IPS-18c (cell line): ENCODE measurements around the gene CTAG2.

Experiments used
- H3K4me3 ChIP-seq: 2 replicates; pipeline ENCODE4 v1.7.0; 2013; ENCODE audit warnings: low read depth, mild to moderate bottlenecking, low read length, moderate library complexity; ENCODE audit not compliant: insufficient read depth
- H3K9me3 ChIP-seq: one replicate; pipeline ENCODE4 v1.6.1; 2013; ENCODE audit warnings: mild to moderate bottlenecking, low read length, moderate library complexity; ENCODE audit not compliant: control insufficient read depth, insufficient read depth

Gene CTAG2

GRCh38 chrX:154605566-154605965, 47.8 kb downstream of the CTAG2 start:
- peaks cover 7% of the 10 kb centered on the region for H3K9me3 ChIP-seq
- H3K4me3 ChIP-seq = no peak overlapping the region

GRCh38 chrX:154603438-154604430, 49.6 kb downstream of the CTAG2 start:
- H3K4me3 ChIP-seq = no peak overlapping the region; the same call in 1 of the 2 replicates
- peaks cover 7% of the 10 kb centered on the region for H3K9me3 ChIP-seq

- no peak overlapping the region; the same call in 1 of the 2 replicates for H3K4me3 ChIP-seq
- H3K9me3 ChIP-seq = peaks cover 11% of the 10 kb centered on the region
These were observed 50.5 kb downstream of the CTAG2 start for GRCh38 chrX:154602766-154603437.

GRCh38 chrX:154602226-154602625, 51.2 kb downstream of the CTAG2 start:
- H3K9me3 ChIP-seq = peaks cover 16% of the 10 kb centered on the region

More at GRCh38 chrX:154602226-154602625, 51.2 kb downstream of the CTAG2 start:
- no peak overlapping the region for H3K4me3 ChIP-seq
